ENCODE results near the gene E2F7.

E2F7 gene

GRCh38 chr12:77062396-77062795 lies 3.0 kb downstream of the E2F7 start:
- DNase-seq, result no peak

- peak; percentile 7 for DNase-seq
These were observed 4.5 kb downstream of the E2F7 start for GRCh38 chr12:77060883-77061240.

- DNase-seq, result peak; percentile 35
These were observed 5.1 kb downstream of the E2F7 start for GRCh38 chr12:77060136-77060882.

GRCh38 chr12:77058740-77059139 lies 6.6 kb downstream of the E2F7 start:
- DNase-seq, result peak; percentile 12

- peak; percentile 9 for DNase-seq
These were observed 10.5 kb downstream of the E2F7 start for GRCh38 chr12:77054851-77055250.

GRCh38 chr12:77053259-77053658 lies 12.1 kb downstream of the E2F7 start:
- peak; percentile 26 for DNase-seq

GRCh38 chr12:77049767-77050353 lies 15.5 kb downstream of the E2F7 start:
- no peak for DNase-seq

- DNase-seq, result no peak
These were observed 17.8 kb downstream of the E2F7 start for GRCh38 chr12:77047341-77048109.

GRCh38 chr12:77046468-77046867 lies 18.9 kb downstream of the E2F7 start:
- no peak for DNase-seq

GRCh38 chr12:77045183-77045582 lies 20.2 kb downstream of the E2F7 start:
- DNase-seq, result no peak

GRCh38 chr12:77044721-77045120 lies 20.6 kb downstream of the E2F7 start:
- no peak for DNase-seq

- DNase-seq, result no peak
These were observed 22.5 kb downstream of the E2F7 start for GRCh38 chr12:77042833-77043232.

- no peak for DNase-seq
These were observed 25.1 kb downstream of the E2F7 start for GRCh38 chr12:77040231-77040630.

- DNase-seq, result no peak
These were observed 30.1 kb downstream of the E2F7 start for GRCh38 chr12:77035226-77035625.

GRCh38 chr12:77033658-77034536 lies 31.5 kb downstream of the E2F7 start:
- no peak for DNase-seq

GRCh38 chr12:77032406-77032805 lies 33.0 kb downstream of the E2F7 start:
- DNase-seq, result no peak

- peak; percentile 84 for DNase-seq
These were observed 33.6 kb downstream of the E2F7 start for GRCh38 chr12:77031745-77032144.

- DNase-seq, result no peak
These were observed 39.5 kb downstream of the E2F7 start for GRCh38 chr12:77025782-77026314.

GRCh38 chr12:77023501-77023900 lies 41.9 kb downstream of the E2F7 start:
- no peak for DNase-seq

- DNase-seq, result no peak
These were observed 45.4 kb downstream of the E2F7 start for GRCh38 chr12:77019920-77020319.

- DNase-seq, result no peak
These were observed 48.8 kb downstream of the E2F7 start for GRCh38 chr12:77016606-77017005.

GRCh38 chr12:77013091-77013490 lies 52.3 kb downstream of the E2F7 start:
- DNase-seq, result no peak
